NCI-H1436 (cell line): ENCODE results near the gene CDC14B.
A peak's percentile ranks its signal among the peaks of the same experiment; 100 is the strongest.
"Not testable (repeated sequence)": the region's sequence is repeated elsewhere in the genome, so short reads cannot be mapped to it uniquely, and the experiment has no call there.

Experiments
- DNase-seq: peaks from one replicate; lab custom pipeline; 2025; lab: John Stamatoyannopoulos, UW

The CDC14B gene

GRCh38 chr9:96621618-96622017 lies 2.0 kb upstream of the CDC14B start:
- no peak for DNase-seq

GRCh38 chr9:96620832-96621269 lies 1.2 kb upstream of the CDC14B start:
- no peak for DNase-seq

- no peak for DNase-seq
Measured at GRCh38 chr9:96620181-96620514, 505 bp upstream of the CDC14B start.

GRCh38 chr9:96619124-96619465 lies 548 bp downstream of the CDC14B start:
- DNase-seq = no peak

GRCh38 chr9:96618209-96619123 lies 1.2 kb downstream of the CDC14B start:
- no peak for DNase-seq

- no peak for DNase-seq
Measured at GRCh38 chr9:96617439-96618185, 2.0 kb downstream of the CDC14B start.

- DNase-seq = no peak
Measured at GRCh38 chr9:96616817-96617438, 2.7 kb downstream of the CDC14B start.

GRCh38 chr9:96615411-96615810 lies 4.2 kb downstream of the CDC14B start:
- no peak for DNase-seq

GRCh38 chr9:96614664-96615063 lies 5.0 kb downstream of the CDC14B start:
- not testable (repeated sequence) for DNase-seq

- DNase-seq = no peak
Measured at GRCh38 chr9:96612966-96613589, 6.6 kb downstream of the CDC14B start.

- DNase-seq = peak; percentile 20
Measured at GRCh38 chr9:96612105-96612965, 7.3 kb downstream of the CDC14B start.

- no peak for DNase-seq
Measured at GRCh38 chr9:96611302-96611701, 8.3 kb downstream of the CDC14B start.

GRCh38 chr9:96609732-96610131 lies 9.9 kb downstream of the CDC14B start:
- no peak for DNase-seq

GRCh38 chr9:96607971-96608370 lies 11.7 kb downstream of the CDC14B start:
- no peak for DNase-seq

- no peak for DNase-seq
Measured at GRCh38 chr9:96605328-96605727, 14.3 kb downstream of the CDC14B start.

GRCh38 chr9:96604004-96604319 lies 15.7 kb downstream of the CDC14B start:
- DNase-seq = no peak

- DNase-seq = no peak
Measured at GRCh38 chr9:96603305-96604003, 16.2 kb downstream of the CDC14B start.

- DNase-seq = no peak
Measured at GRCh38 chr9:96599298-96599697, 20.3 kb downstream of the CDC14B start.

GRCh38 chr9:96596601-96597111 lies 23.0 kb downstream of the CDC14B start:
- peak; percentile 14 for DNase-seq
